B cell (primary cell): ENCODE measurements around the gene SLC13A3. TPM values are rescaled to one million over a fixed set of nuclear protein-coding genes. Genes with fewer than 3 reads are reported as not detected.

ENCODE experiments used
- ATAC-seq: fragments of 200-7000 bp; cut with Tn5 transposase; one replicate; pipeline ENCODE4 v1.10.0; 2021; ENCODE audit warnings: low read depth, mild to moderate bottlenecking, moderate number of reproducible peaks, moderate library complexity
- CTCF ChIA-PET: fragments of 350-600 bp; sonication (Branson Sonifier 250); formaldehyde crosslinking; loops from one replicate; lab custom pipeline; 2021; ENCODE audit warnings: antibody characterized with exemption, inconsistent platforms; lab: Charles Lee
- POLR2A ChIA-PET: fragments of 350-600 bp; sonication (Branson Sonifier 250); formaldehyde crosslinking; loops from one replicate; lab custom pipeline; 2021; ENCODE audit warnings: antibody characterized with exemption; lab: Charles Lee
- DNase-seq: peaks from one replicate; pipeline ENCODE4 v3.0.0; 2013
- H2AFZ ChIP-seq: 2 replicates; pipeline ENCODE4 v1.6.1; 2012; ENCODE audit warnings: mild to moderate bottlenecking, low read depth, low read length; ENCODE audit not compliant: insufficient read depth, poor library complexity, severe bottlenecking
- H3K27ac ChIP-seq, 2 donors: 1 replicate in 1 of 2; 2 replicates in 1 of 2; pipeline ENCODE4 v1.5.1; 2012 to 2013; ENCODE audit warnings: low read length in 2 of 2, mild to moderate bottlenecking in 2 of 2, moderate library complexity in 1 of 2
- H3K27me3 ChIP-seq, 4 experiments: fragments of 200-600 bp in 1 of 4; sonication (generic) in 1 of 4; replicated peaks in 1 of 4; 1 replicate in 2 of 4; 2 replicates in 2 of 4; pipeline versions ENCODE4 v1.6.1 to v1.7.0; 2013 to 2016; ENCODE audit warnings: low read length in 3 of 4, mild to moderate bottlenecking in 2 of 4, mixed read lengths in 1 of 4, moderate library complexity in 1 of 4; ENCODE audit not compliant: insufficient read depth in 4 of 4, control insufficient read depth in 3 of 4; ENCODE audit errors: control extremely low read depth in 1 of 4
- H3K36me3 ChIP-seq, 2 experiments: replicated peaks in 1 of 2; 1 replicate in 1 of 2; 2 replicates in 1 of 2; pipeline versions ENCODE4 v1.6.1 to v1.7.1; 2013; ENCODE audit warnings: low read length in 1 of 2; ENCODE audit not compliant: insufficient read depth in 2 of 2, control insufficient read depth in 1 of 2; ENCODE audit errors: control extremely low read depth in 1 of 2, extremely low read depth in 1 of 2
- H3K4me1 ChIP-seq, 2 donors: fragments of 200-600 bp in 1 of 2; sonication (generic) in 1 of 2; 1 replicate in 1 of 2; 2 replicates in 1 of 2; pipeline versions ENCODE4 v1.5.1 to v1.6.1; 2013 to 2017; ENCODE audit warnings: low read length in 2 of 2; ENCODE audit not compliant: control insufficient read depth in 2 of 2, insufficient read depth in 2 of 2
- H3K4me2 ChIP-seq: replicated peaks from 2 replicates; pipeline ENCODE3; 2012; ENCODE audit warnings: mild to moderate bottlenecking, low read depth, low read length; ENCODE audit not compliant: poor library complexity, severe bottlenecking
- H3K4me3 ChIP-seq, 5 experiments: fragments of 200-600 bp in 1 of 5; sonication (generic) in 1 of 5; 1 replicate in 3 of 5; 2 replicates in 2 of 5; pipeline versions ENCODE4 v1.5.1 to v1.7.0; 2011 to 2016; ENCODE audit warnings: low read length in 4 of 5, mild to moderate bottlenecking in 4 of 5, low read depth in 2 of 5, control low read depth in 1 of 5, moderate library complexity in 1 of 5; ENCODE audit not compliant: insufficient read depth in 1 of 5; ENCODE audit errors: control extremely low read depth in 1 of 5, extremely low read depth in 1 of 5
- H3K79me2 ChIP-seq: fragments of 200-600 bp; sonication (generic); one replicate; pipeline ENCODE4 v1.6.0; 2016; ENCODE audit warnings: low read length; ENCODE audit not compliant: control insufficient read depth, insufficient read depth
- H3K9ac ChIP-seq: fragments of 200-600 bp; sonication (generic); 2 replicates; pipeline ENCODE4 v1.6.1; 2017; ENCODE audit warnings: mild to moderate bottlenecking, low read length, moderate library complexity
- H3K9me3 ChIP-seq, 3 donors: one replicate each; pipeline versions ENCODE4 v1.6.1 to v1.7.1; 2013; ENCODE audit warnings: low read length in 2 of 3; ENCODE audit not compliant: control insufficient read depth in 2 of 3, insufficient read depth in 1 of 3; ENCODE audit errors: control extremely low read depth in 1 of 3
- H4K20me1 ChIP-seq: 2 replicates; pipeline ENCODE4 v1.6.0; 2012; ENCODE audit warnings: mild to moderate bottlenecking, low read length; ENCODE audit not compliant: insufficient read depth, control insufficient read depth, poor library complexity, severe bottlenecking
- H3K27ac Mint-ChIP-seq: one replicate; pipeline ENCODE4 v1.8.0; 2021; ENCODE audit warnings: mixed read lengths
- H3K27me3 Mint-ChIP-seq: one replicate; pipeline ENCODE4 v1.8.0; 2021; ENCODE audit warnings: mixed read lengths
- H3K4me1 Mint-ChIP-seq: one replicate; pipeline ENCODE4 v1.8.0; 2021; ENCODE audit warnings: mixed read lengths
- H3K4me3 Mint-ChIP-seq: one replicate; pipeline ENCODE4 v1.8.0; 2021; ENCODE audit warnings: mixed read lengths
- H3K9me3 Mint-ChIP-seq: one replicate; pipeline ENCODE4 v1.8.0; 2022; ENCODE audit warnings: mixed read lengths; ENCODE audit not compliant: insufficient read depth
- CTCF ChIP-seq: fragments of 200-600 bp; IDR thresholded peaks from one replicate; pipeline ENCODE4 v1.8.0; 2022; ENCODE audit warnings: antibody characterized with exemption, mild to moderate bottlenecking
- EZH2 ChIP-seq: IDR thresholded peaks from 2 replicates; pipeline ENCODE4 v1.6.1; 2012; ENCODE audit warnings: borderline replicate concordance, low read depth, mild to moderate bottlenecking, moderate library complexity, low read length; ENCODE audit not compliant: insufficient read depth, poor library complexity, severe bottlenecking
- WGBS: methylation state at CpG from one replicate; pipeline ENCODE4 v1.1.5; 2013; ENCODE audit warnings: missing lambda C conversion rate; ENCODE audit not compliant: insufficient coverage; 5-methylcytosine and 5-hydroxymethylcytosine counted together
- intact Hi-C: fragments of 100-400 bp; cut with micrococcal nuclease; formaldehyde crosslinking; loops from one replicate; pipeline ENCODE4 v1.10.0; 2022
- polyA plus RNA-seq: library from polyadenylated mRNA; depleted of rRNA; stranded (reverse); fragments of >200 nt; gene quantifications from 2 replicates; pipeline ENCODE4 v1.2.3, GENCODE V29; 2012
- total RNA-seq, 2 donors: library from RNA; stranded (reverse); fragments of 120-200 nt in 1 of 2; gene quantifications; 1 replicate in 1 of 2; 2 replicates in 1 of 2; pipeline versions ENCODE4 v1.2.3 to v1.2.4, GENCODE V29; 2013 to 2022

Gene SLC13A3
- total and polyA plus RNA-seq, 2 donors (not counting 1 experiment from before 2014, with no cell fraction given) = 0.09 to 0.20 TPM

- H3K27me3 ChIP-seq = peaks cover 0 to 35% (median 10%) of the 10 kb centered on the region in 4 experiments
- no peak overlapping the region for H3K4me3 Mint-ChIP-seq
- H3K9me3 Mint-ChIP-seq = no peaks in the 10 kb centered on the region
- no peak for ATAC-seq
- no peak overlapping the region for H3K4me3 ChIP-seq
- H3K9ac ChIP-seq = no peak overlapping the region
- ChIA-PET POLR2A (no interaction called here), CTCF (interaction anchor here (1.1 kb wide), 1 partner anchor 25 kb away, joined by 3 read pairs; no protein-coding TSS in a partner anchor)
- TF ChIP-seq CTCF = no peak
- no peak for TF ChIP-seq EZH2
- H3K4me2 ChIP-seq = no peak overlapping the region
- no peaks in the 10 kb centered on the region for H3K4me1 Mint-ChIP-seq
- H3K9me3 ChIP-seq = peaks cover 0 to 4% (median 0%) of the 10 kb centered on the region in 3 donors
- WGBS = 83% methylated on average over 5 of the region's 8 CpGs
- DNase-seq = no peak
- peaks cover 39% of the 10 kb centered on the region for H3K27me3 Mint-ChIP-seq
- no peaks in the 10 kb centered on the region for H4K20me1 ChIP-seq
- intact Hi-C loops = no loop called here
- H3K27ac Mint-ChIP-seq = no peak overlapping the region
- H3K4me1 ChIP-seq = no peaks in the 10 kb centered on the region
- H3K27ac ChIP-seq = no peak overlapping the region
- H2AFZ ChIP-seq = no peak overlapping the region
- no peaks in the 10 kb centered on the region for H3K36me3 ChIP-seq
- no peaks in the 10 kb centered on the region for H3K79me2 ChIP-seq
These were observed 2.2 kb downstream of the SLC13A3 start for GRCh38 chr20:46648903-46649649.

GRCh38 chr20:46647469-46647868 lies 3.8 kb downstream of the SLC13A3 start:
- no peaks in the 10 kb centered on the region for H3K9me3 Mint-ChIP-seq
- Histone ChIP-seq H3K4me1 (no peaks in the 10 kb centered on the region), H3K27ac (no peak overlapping the region), H4K20me1 (no peaks in the 10 kb centered on the region), H3K36me3 (no peaks in the 10 kb centered on the region), H3K4me2 (no peak overlapping the region), H3K9me3 (peaks cover 0 to 4% (median 0%) of the 10 kb centered on the region in 3 donors), H3K79me2 (no peaks in the 10 kb centered on the region), H3K27me3 (peaks cover 0 to 35% (median 10%) of the 10 kb centered on the region in 4 experiments), H3K9ac (no peak overlapping the region), H2AFZ (no peak overlapping the region), H3K4me3 (no peak overlapping the region)
- H3K4me1 Mint-ChIP-seq = no peaks in the 10 kb centered on the region
- POLR2A ChIA-PET = no interaction called here
- CTCF ChIA-PET = no interaction called here
- H3K27me3 Mint-ChIP-seq = peaks cover 38% of the 10 kb centered on the region
- TF ChIP-seq CTCF (no peak), EZH2 (no peak)
- no peak for ATAC-seq
- intact Hi-C loops = no loop called here
- WGBS = 68% methylated on average over 4 of the region's 4 CpGs
- DNase-seq = no peak
- H3K4me3 Mint-ChIP-seq = no peak overlapping the region
- no peak overlapping the region for H3K27ac Mint-ChIP-seq
